H1 (cell line): ENCODE data around the gene SMAP1. TPM values are rescaled to one million over a fixed set of nuclear protein-coding genes. Genes with fewer than 3 reads are reported as not detected.
A peak's percentile ranks its signal among the peaks of the same experiment; 100 is the strongest.

Experiments used
- CTCF ChIA-PET: fragments of 300-600 bp; sonication (Branson Sonifier 250); formaldehyde crosslinking; loops from one replicate; lab custom pipeline; 2021; ENCODE audit not compliant: partially characterized antibody; lab: Charles Lee
- POLR2A ChIA-PET: fragments of 300-600 bp; sonication (Branson Sonifier 250); formaldehyde crosslinking; loops from one replicate; lab custom pipeline; 2021; ENCODE audit warnings: inconsistent platforms; ENCODE audit not compliant: partially characterized antibody; lab: Charles Lee
- DNase-seq, 2 experiments: peaks; one replicate each; pipeline versions ENCODE4 v3.0.0 to v3.0.0-alpha.2; 2010 to 2022; ENCODE audit warnings: low spot score in 2 of 2, low read depth in 1 of 2, mixed read lengths in 1 of 2
- FAIRE-seq: peaks from 2 replicates; lab custom pipeline; 2011; peaks lifted over from hg19 to GRCh38; lab: Jason Lieb, UNC
- H2AFZ ChIP-seq: 2 replicates; pipeline ENCODE4 v1.8.1; 2012; ENCODE audit warnings: low read length, inconsistent platforms
- H2AK5ac ChIP-seq: 2 replicates; pipeline ENCODE4 v1.6.1; 2013; ENCODE audit warnings: low read depth, low read length
- H2BK120ac ChIP-seq: replicated peaks from 2 replicates; pipeline ENCODE3; 2013; ENCODE audit warnings: low read depth, low read length, inconsistent platforms
- H2BK12ac ChIP-seq: 2 replicates; pipeline ENCODE4 v1.6.1; 2013; ENCODE audit warnings: low read depth, low read length
- H2BK15ac ChIP-seq: 2 replicates; pipeline ENCODE4 v1.6.1; 2013; ENCODE audit warnings: low read length
- H2BK20ac ChIP-seq: 2 replicates; pipeline ENCODE4 v1.6.1; 2013; ENCODE audit warnings: low read length
- H2BK5ac ChIP-seq: 2 replicates; pipeline ENCODE4 v1.6.1; 2013; ENCODE audit warnings: low read depth, low read length
- H3K14ac ChIP-seq: 2 replicates; pipeline ENCODE4 v1.6.1; 2013; ENCODE audit warnings: inconsistent platforms; ENCODE audit not compliant: insufficient read length
- H3K18ac ChIP-seq: 2 replicates; pipeline ENCODE4 v1.6.1; 2013; ENCODE audit warnings: low read length; ENCODE audit errors: extremely low read depth
- H3K23ac ChIP-seq: 2 replicates; pipeline ENCODE4 v1.6.1; 2013; ENCODE audit warnings: inconsistent platforms; ENCODE audit not compliant: insufficient read length
- H3K23me2 ChIP-seq: 2 replicates; pipeline ENCODE4 v1.6.1; 2013; ENCODE audit warnings: low read depth, low read length
- H3K27ac ChIP-seq: 2 replicates; pipeline ENCODE4 v1.6.1; 2011; ENCODE audit warnings: low read depth, low read length, inconsistent platforms
- H3K27me3 ChIP-seq, 4 experiments: replicated peaks in 1 of 4; 1 replicate in 1 of 4; 2 replicates in 3 of 4; pipeline versions ENCODE4 v1.6.1 to v1.8.1; 2011 to 2013; ENCODE audit warnings: low read length in 3 of 4, mild to moderate bottlenecking in 3 of 4, inconsistent platforms in 2 of 4, mixed read lengths in 2 of 4, moderate library complexity in 1 of 4; ENCODE audit not compliant: control insufficient read depth in 3 of 4, insufficient read depth in 3 of 4; ENCODE audit errors: extremely low read depth in 1 of 4
- H3K36me3 ChIP-seq, 4 experiments: 2 replicates each; pipeline versions ENCODE4 v1.6.1 to v1.8.1; 2011 to 2013; ENCODE audit warnings: mild to moderate bottlenecking in 4 of 4, low read length in 3 of 4, moderate library complexity in 2 of 4, control low read depth in 1 of 4, inconsistent platforms in 1 of 4; ENCODE audit not compliant: insufficient read depth in 4 of 4, control insufficient read depth in 2 of 4
- H3K4ac ChIP-seq: replicated peaks from 2 replicates; pipeline ENCODE3; 2013; ENCODE audit warnings: low read length, low read depth, mixed read lengths, inconsistent platforms; ENCODE audit not compliant: insufficient read length
- H3K4me1 ChIP-seq, 4 experiments: replicated peaks in 1 of 4; 1 replicate in 1 of 4; 2 replicates in 3 of 4; pipeline versions ENCODE4 v1.6.1 to v1.8.1; 2011 to 2013; ENCODE audit warnings: low read length in 3 of 4, inconsistent platforms in 2 of 4, mixed read lengths in 1 of 4; ENCODE audit not compliant: insufficient read depth in 4 of 4, control insufficient read depth in 3 of 4
- H3K4me2 ChIP-seq, 2 experiments: 2 replicates each; pipeline versions ENCODE4 v1.6.1 to v1.8.1; 2011 to 2013; ENCODE audit warnings: low read depth in 2 of 2, low read length in 2 of 2, control low read depth in 1 of 2, inconsistent platforms in 1 of 2, mild to moderate bottlenecking in 1 of 2; ENCODE audit not compliant: insufficient read depth in 1 of 2
- H3K4me3 ChIP-seq, 4 experiments: fragments of 200-600, 300-600 bp in 1 of 4; sonication (generic), shearing (Covaris generic), sonication (Bioruptor Twin) in 1 of 4; 2 replicates each; pipeline versions ENCODE4 v1.5.1 to v1.8.1; 2011 to 2016; ENCODE audit warnings: low read length in 4 of 4, low read depth in 3 of 4, control low read depth in 2 of 4, inconsistent platforms in 2 of 4, mild to moderate bottlenecking in 2 of 4, mixed read lengths in 1 of 4, moderate library complexity in 1 of 4; ENCODE audit not compliant: insufficient read depth in 2 of 4; ENCODE audit errors: extremely low read depth in 1 of 4
- H3K56ac ChIP-seq: replicated peaks from 2 replicates; pipeline ENCODE3; 2013; ENCODE audit warnings: low read depth, mild to moderate bottlenecking, mixed read lengths, low read length, inconsistent platforms; ENCODE audit not compliant: insufficient read length
- H3K79me1 ChIP-seq: 2 replicates; pipeline ENCODE4 v1.6.1; 2013; ENCODE audit warnings: low read depth, low read length, control low read depth
- H3K79me2 ChIP-seq, 2 experiments: 2 replicates each; pipeline versions ENCODE4 v1.6.1 to v1.8.1; 2012 to 2013; ENCODE audit warnings: low read length in 2 of 2, mild to moderate bottlenecking in 2 of 2, inconsistent platforms in 1 of 2; ENCODE audit not compliant: insufficient read depth in 2 of 2, control insufficient read depth in 1 of 2
- H3K9ac ChIP-seq, 4 experiments: replicated peaks in 1 of 4; 1 replicate in 1 of 4; 2 replicates in 3 of 4; pipeline versions ENCODE4 v1.6.1 to v1.8.1; 2011 to 2013; ENCODE audit warnings: low read depth in 3 of 4, low read length in 3 of 4, control low read depth in 2 of 4, mild to moderate bottlenecking in 2 of 4, moderate library complexity in 2 of 4, inconsistent platforms in 1 of 4; ENCODE audit errors: extremely low read depth in 1 of 4
- H3K9me3 ChIP-seq, 2 experiments: 2 replicates each; pipeline versions ENCODE4 v1.6.1 to v1.8.1; 2012 to 2013; ENCODE audit warnings: mild to moderate bottlenecking in 2 of 2, moderate library complexity in 2 of 2, control low read depth in 1 of 2, inconsistent platforms in 1 of 2, low read depth in 1 of 2, low read length in 1 of 2, mixed read lengths in 1 of 2; ENCODE audit not compliant: insufficient read depth in 2 of 2
- H4K20me1 ChIP-seq, 2 experiments: replicated peaks in 1 of 2; 2 replicates each; pipeline versions ENCODE3 to v1.8.1; 2011 to 2013; ENCODE audit warnings: inconsistent platforms in 2 of 2, low read length in 2 of 2, mild to moderate bottlenecking in 1 of 2; ENCODE audit not compliant: insufficient read depth in 2 of 2, control insufficient read depth in 1 of 2
- H4K5ac ChIP-seq: 2 replicates; pipeline ENCODE4 v1.6.1; 2013; ENCODE audit warnings: low read length, low read depth, mixed read lengths, inconsistent platforms; ENCODE audit not compliant: insufficient read length
- H4K8ac ChIP-seq: 2 replicates; pipeline ENCODE4 v1.8.0; 2013; ENCODE audit warnings: mild to moderate bottlenecking, moderate library complexity, low read length, inconsistent platforms; ENCODE audit not compliant: insufficient read depth; ENCODE audit errors: extremely low read depth
- H4K91ac ChIP-seq: replicated peaks from 2 replicates; pipeline ENCODE3; 2013; ENCODE audit warnings: low read length, mixed read lengths, inconsistent platforms; ENCODE audit not compliant: insufficient read length
- CEBPB ChIP-seq: IDR thresholded peaks from 2 replicates; pipeline ENCODE4 v1.6.1; 2012; ENCODE audit warnings: low read depth, low read length
- CHD2 ChIP-seq: IDR thresholded peaks from 2 replicates; pipeline ENCODE4 v1.6.1; 2012; ENCODE audit warnings: low read length, improper control_type of control experiment
- HDAC6 ChIP-seq: IDR thresholded peaks from one replicate; pipeline ENCODE4 v1.7.1; 2012; ENCODE audit warnings: low read depth, mild to moderate bottlenecking, inconsistent platforms, low read length, moderate library complexity
- RAD21 ChIP-seq, 2 experiments: IDR thresholded peaks in 1 of 2; conservative IDR thresholded peaks in 1 of 2; 2 replicates each; pipeline ENCODE4 v1.6.1; 2011; ENCODE audit warnings: low read depth in 2 of 2, low read length in 2 of 2, improper control_type of control experiment in 1 of 2, inconsistent platforms in 1 of 2, mild to moderate bottlenecking in 1 of 2, moderate library complexity in 1 of 2
- SRF ChIP-seq: IDR thresholded peaks from 2 replicates; pipeline ENCODE4 v1.6.1; 2011; ENCODE audit warnings: mild to moderate bottlenecking, low read depth, low read length, moderate library complexity
- WGBS, 2 experiments: shearing (Covaris generic) in 1 of 2; methylation state at CpG; one replicate each; pipeline versions ENCODE4 v1.1.6 to v1.1.7; 2013 to 2015; ENCODE audit warnings: low lambda C conversion rate in 2 of 2, mixed read lengths in 2 of 2, inconsistent platforms in 1 of 2, low coverage in 1 of 2, missing lambda C conversion rate in 1 of 2; ENCODE audit not compliant: insufficient replicate concordance in 2 of 2, insufficient coverage in 1 of 2, insufficient read length in 1 of 2; ENCODE audit errors: extremely low coverage in 1 of 2, missing lambda C conversion rate in 1 of 2; 5-methylcytosine and 5-hydroxymethylcytosine counted together
- polyA plus RNA-seq, 7 experiments: library from polyadenylated mRNA; depleted of rRNA in 3 of 7; stranded (reverse) in 5 of 7; unstranded in 2 of 7; fragments of >200 nt in 5 of 7; fragments of 200-250 nt in 2 of 7; gene quantifications; 1 replicate in 5 of 7; 2 replicates in 1 of 7; 4 replicates in 1 of 7; pipeline versions ENCODE4 v1.2.1 to v1.2.3, GENCODE V29; 2011 to 2013; ENCODE audit warnings: missing spikeins in 2 of 7, mixed read lengths in 2 of 7
- total RNA-seq: library from RNA; stranded (reverse); fragmentation: NEBNext Ultra II Directional; extraction: Animal tissue kit (Norgen Biotek cat#: 25700); gene quantifications from 2 replicates; pipeline ENCODE4 v1.2.1, GENCODE V29; 2021
- TF ChIP-seq, protein P1 (sequence below), 3 experiments: IDR thresholded peaks; 1 replicate in 2 of 3; 2 replicates in 1 of 3; pipeline versions ENCODE4 v1.5.1 to v1.6.1; 2011; ENCODE audit warnings: low read length in 3 of 3, mild to moderate bottlenecking in 3 of 3, inconsistent platforms in 2 of 3, low read depth in 1 of 3, moderate library complexity in 1 of 3; ENCODE audit not compliant: insufficient read depth in 1 of 3; ENCODE audit errors: control extremely low read depth in 1 of 3

SMAP1 gene
- total and polyA plus RNA-seq, 2 of the 8 experiments (the other 6 are each of a cell fraction or from before 2014, with no cell fraction given), result 18.8 to 32.4 TPM

DNA sequence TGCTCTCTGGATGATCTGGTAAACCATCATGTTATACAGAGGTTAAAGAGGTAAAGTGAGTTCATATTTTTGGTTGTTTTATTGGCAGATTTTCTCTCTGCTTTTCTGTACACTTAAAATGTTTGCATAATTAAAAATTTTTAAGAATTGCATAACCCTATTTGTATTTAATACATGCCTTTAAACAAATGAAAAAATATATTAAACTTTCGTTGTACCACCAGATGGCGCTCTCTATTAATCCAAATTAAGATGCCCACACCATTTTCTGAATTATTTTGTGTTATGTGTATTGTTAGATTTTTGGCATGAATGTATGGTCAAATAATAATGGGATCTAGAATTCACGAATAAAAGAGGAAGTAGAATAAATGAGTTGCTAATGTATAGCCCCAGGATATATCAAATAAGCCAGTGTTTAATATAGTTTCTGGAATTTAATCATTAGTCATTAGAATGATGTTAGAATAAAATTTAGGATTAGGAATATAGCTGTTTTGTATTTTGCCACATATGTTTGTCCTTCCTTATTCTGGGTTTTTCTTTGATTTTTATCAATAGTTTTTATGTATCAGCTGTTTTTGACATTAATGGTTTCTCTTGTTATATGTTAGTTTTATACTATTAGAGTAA lies 38.9 kb downstream of the SMAP1 start:
- H4K20me1 ChIP-seq, result no peaks in the 10 kb centered on the region
- no peak overlapping the region for H4K91ac ChIP-seq
- H3K23me2 ChIP-seq, result no peaks in the 10 kb centered on the region
- ChIA-PET CTCF (interaction anchor here (0.6 to 6.2 kb wide), 35 partner anchors 8 to 496 kb away, joined by 3 to 62 read pairs (median 4); partner anchors contain the start of genes B3GAT2 and SDHAF4), POLR2A (no interaction called here)
- FAIRE-seq (no peak), DNase-seq (no peak)
- H4K5ac ChIP-seq, result no peak overlapping the region
- no peaks in the 10 kb centered on the region for H3K27me3 ChIP-seq
- no peak overlapping the region for H3K56ac ChIP-seq
- H3K4me3 ChIP-seq, result no peak overlapping the region
- no peak overlapping the region for H3K9ac ChIP-seq
- H2BK120ac ChIP-seq, result no peak overlapping the region
- no peaks in the 10 kb centered on the region for H3K9me3 ChIP-seq
- H2BK12ac ChIP-seq, result no peak overlapping the region
- H2AK5ac ChIP-seq, result no peak overlapping the region
- H3K14ac ChIP-seq, result no peak overlapping the region
- 1% methylated on average over 3 of the region's 3 CpGs; no CpG with 5 or more reads in 1 of the 2 experiments for WGBS, 2 experiments
- TF ChIP-seq CHD2, result no peak
- no peak for TF ChIP-seq HDAC6
- TF ChIP-seq RAD21 (IDR thresholded peaks at IDR 0.05 in 1 of 2, conservative IDR thresholded peaks at IDR 0.05 in 1 of 2; ENCODE audit: low read depth in 2 of 2, low read length in 2 of 2), result peak; percentile 51 to 63
- no peak for TF ChIP-seq SRF
- TF ChIP-seq CEBPB, result 0 out of 2 replicates have a peak, but pooled peaks have one; percentile 36
- TF ChIP-seq, protein P1, sequence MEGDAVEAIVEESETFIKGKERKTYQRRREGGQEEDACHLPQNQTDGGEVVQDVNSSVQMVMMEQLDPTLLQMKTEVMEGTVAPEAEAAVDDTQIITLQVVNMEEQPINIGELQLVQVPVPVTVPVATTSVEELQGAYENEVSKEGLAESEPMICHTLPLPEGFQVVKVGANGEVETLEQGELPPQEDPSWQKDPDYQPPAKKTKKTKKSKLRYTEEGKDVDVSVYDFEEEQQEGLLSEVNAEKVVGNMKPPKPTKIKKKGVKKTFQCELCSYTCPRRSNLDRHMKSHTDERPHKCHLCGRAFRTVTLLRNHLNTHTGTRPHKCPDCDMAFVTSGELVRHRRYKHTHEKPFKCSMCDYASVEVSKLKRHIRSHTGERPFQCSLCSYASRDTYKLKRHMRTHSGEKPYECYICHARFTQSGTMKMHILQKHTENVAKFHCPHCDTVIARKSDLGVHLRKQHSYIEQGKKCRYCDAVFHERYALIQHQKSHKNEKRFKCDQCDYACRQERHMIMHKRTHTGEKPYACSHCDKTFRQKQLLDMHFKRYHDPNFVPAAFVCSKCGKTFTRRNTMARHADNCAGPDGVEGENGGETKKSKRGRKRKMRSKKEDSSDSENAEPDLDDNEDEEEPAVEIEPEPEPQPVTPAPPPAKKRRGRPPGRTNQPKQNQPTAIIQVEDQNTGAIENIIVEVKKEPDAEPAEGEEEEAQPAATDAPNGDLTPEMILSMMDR (IDR thresholded peaks at IDR 0.05; ENCODE audit: control extremely low read depth in 1 of 3, insufficient read depth in 1 of 3, low read depth in 1 of 3, low read length in 3 of 3), result peak in 2 of 3 experiments; percentile 13 to 39; a peak in 2 of 4 replicates
- no peaks in the 10 kb centered on the region for H3K36me3 ChIP-seq
- no peak overlapping the region for H3K4ac ChIP-seq
- no peak overlapping the region for H3K4me2 ChIP-seq
- H3K79me1 ChIP-seq, result no peaks in the 10 kb centered on the region
- H4K8ac ChIP-seq, result no peak overlapping the region
- H3K27ac ChIP-seq, result no peak overlapping the region
- no peak overlapping the region for H3K18ac ChIP-seq
- H2BK20ac ChIP-seq, result no peak overlapping the region
- no peak overlapping the region for H3K23ac ChIP-seq
- H3K79me2 ChIP-seq, result peaks cover 0 to 21% of the 10 kb centered on the region in 2 experiments; a peak in 3 of 4 replicates
- no peak overlapping the region for H2BK5ac ChIP-seq
- no peak overlapping the region for H2BK15ac ChIP-seq
- peaks cover 0 to 6% (median 0%) of the 10 kb centered on the region in 4 experiments; a peak in 1 of 7 replicates for H3K4me1 ChIP-seq
- H2AFZ ChIP-seq, result no peak overlapping the region
